ENCODE results near the gene MAT1A. TPM values are rescaled to one million over a fixed set of nuclear protein-coding genes. Genes with fewer than 3 reads are reported as not detected.

The MAT1A gene
- polyA plus RNA-seq, 1 experiment, result not detected

DNA sequence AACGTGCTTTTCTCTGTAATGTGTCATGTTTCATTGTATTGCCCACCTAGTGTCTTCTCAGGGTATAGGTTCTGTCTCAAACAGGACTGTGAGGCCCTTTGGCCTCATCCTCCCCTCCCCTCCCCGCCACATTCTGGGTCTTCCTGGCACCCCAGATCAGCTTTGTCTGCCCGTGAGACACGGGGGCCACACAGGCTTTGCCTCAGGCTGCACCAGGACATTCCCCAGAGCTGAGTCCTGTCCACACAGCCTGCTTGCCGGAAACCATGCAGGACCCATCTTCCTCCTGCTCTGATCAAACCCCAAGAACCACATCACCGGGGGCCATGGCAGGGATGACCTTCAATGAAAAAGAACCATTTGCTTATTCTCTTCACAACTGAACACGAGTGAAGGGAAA, 18.6 kb downstream of the MAT1A start:
- POLR2A ChIA-PET, result no interaction called here
- H3K4me3 ChIP-seq (ENCODE audit: low read depth, low read length), result no peak overlapping the region
- CTCF ChIA-PET, result interaction anchor here (2.5 kb wide), 1 partner anchor 10 kb away, joined by 12 read pairs; no protein-coding TSS in a partner anchor
- TF ChIP-seq, protein P1, sequence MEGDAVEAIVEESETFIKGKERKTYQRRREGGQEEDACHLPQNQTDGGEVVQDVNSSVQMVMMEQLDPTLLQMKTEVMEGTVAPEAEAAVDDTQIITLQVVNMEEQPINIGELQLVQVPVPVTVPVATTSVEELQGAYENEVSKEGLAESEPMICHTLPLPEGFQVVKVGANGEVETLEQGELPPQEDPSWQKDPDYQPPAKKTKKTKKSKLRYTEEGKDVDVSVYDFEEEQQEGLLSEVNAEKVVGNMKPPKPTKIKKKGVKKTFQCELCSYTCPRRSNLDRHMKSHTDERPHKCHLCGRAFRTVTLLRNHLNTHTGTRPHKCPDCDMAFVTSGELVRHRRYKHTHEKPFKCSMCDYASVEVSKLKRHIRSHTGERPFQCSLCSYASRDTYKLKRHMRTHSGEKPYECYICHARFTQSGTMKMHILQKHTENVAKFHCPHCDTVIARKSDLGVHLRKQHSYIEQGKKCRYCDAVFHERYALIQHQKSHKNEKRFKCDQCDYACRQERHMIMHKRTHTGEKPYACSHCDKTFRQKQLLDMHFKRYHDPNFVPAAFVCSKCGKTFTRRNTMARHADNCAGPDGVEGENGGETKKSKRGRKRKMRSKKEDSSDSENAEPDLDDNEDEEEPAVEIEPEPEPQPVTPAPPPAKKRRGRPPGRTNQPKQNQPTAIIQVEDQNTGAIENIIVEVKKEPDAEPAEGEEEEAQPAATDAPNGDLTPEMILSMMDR (IDR thresholded peaks at IDR 0.05; ENCODE audit: insufficient read depth, low read depth, low read length), result no peak
- H3K27me3 ChIP-seq (ENCODE audit: control insufficient read depth, insufficient read depth, low read length), result no peaks in the 10 kb centered on the region
- no peaks in the 10 kb centered on the region for H3K36me3 ChIP-seq (ENCODE audit: control insufficient read depth, insufficient read depth, low read length)
- DNase-seq (ENCODE audit: low read depth), result no peak

DNA sequence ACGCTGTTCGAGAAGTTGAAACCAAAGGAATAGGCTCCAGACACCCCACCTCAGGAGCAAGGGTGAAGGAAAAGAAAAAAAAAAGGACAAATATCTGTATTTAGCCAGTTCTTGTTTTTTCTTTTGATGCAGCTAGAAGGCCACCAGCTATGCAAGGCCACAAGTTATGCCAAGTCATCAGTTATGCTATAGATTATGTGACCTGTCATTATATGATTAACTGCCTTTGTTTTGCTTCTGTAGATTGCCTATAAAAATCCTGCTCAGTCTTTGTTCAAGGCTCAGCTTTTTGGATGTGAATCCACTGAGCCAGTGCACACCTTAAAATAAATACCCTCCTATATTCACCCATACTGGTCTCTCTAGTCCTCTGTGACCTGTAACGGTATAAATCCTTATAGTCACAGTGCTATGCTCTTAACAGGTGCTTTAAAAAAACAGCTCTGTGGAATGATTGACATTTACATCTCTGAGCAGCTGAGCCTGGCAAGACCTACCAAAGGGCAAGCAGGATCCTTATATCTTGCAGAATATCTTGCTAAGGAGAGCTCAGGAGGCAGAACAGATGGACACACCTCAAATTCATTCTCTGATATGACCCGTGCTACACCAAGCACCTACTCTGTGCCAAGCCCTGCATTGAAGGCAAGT, 20.4 kb downstream of the MAT1A start:
- Histone ChIP-seq H3K4me3 (ENCODE audit: low read depth, low read length) (no peak overlapping the region), H3K36me3 (ENCODE audit: control insufficient read depth, insufficient read depth, low read length) (no peaks in the 10 kb centered on the region), H3K27me3 (ENCODE audit: control insufficient read depth, insufficient read depth, low read length) (no peaks in the 10 kb centered on the region)
- ChIA-PET CTCF (interaction anchor here (0.6 to 2.5 kb wide), 3 partner anchors 8 to 1165 kb away, joined by 3 to 12 read pairs (median 4); no protein-coding TSS in a partner anchor), POLR2A (no interaction called here)
- TF ChIP-seq, protein P1 (IDR thresholded peaks at IDR 0.05; ENCODE audit: insufficient read depth, low read depth, low read length), result no peak
- no peak for DNase-seq (ENCODE audit: low read depth)

DNA sequence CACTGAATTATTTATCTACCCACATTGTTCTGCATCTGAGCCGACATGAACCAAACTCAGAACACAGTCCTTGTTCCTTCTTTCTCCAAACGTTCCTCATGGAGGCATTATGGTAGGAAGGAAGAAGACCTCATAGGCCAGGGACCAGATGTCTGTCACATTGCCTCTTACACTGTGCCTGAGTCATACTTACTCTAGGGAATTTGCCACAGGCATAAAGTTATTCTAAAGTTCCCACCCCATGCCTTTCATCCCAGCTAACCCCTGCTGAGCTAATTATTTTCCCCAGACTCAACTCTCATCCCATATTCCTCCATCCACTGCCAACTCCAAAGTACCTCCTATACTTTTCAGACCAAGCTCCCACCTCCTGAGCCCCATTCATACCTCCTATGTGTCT, 21.2 kb downstream of the MAT1A start:
- TF ChIP-seq, protein P1 (IDR thresholded peaks at IDR 0.05; ENCODE audit: insufficient read depth, low read depth, low read length), result no peak
- Histone ChIP-seq H3K4me3 (ENCODE audit: low read depth, low read length) (no peak overlapping the region), H3K27me3 (ENCODE audit: control insufficient read depth, insufficient read depth, low read length) (no peaks in the 10 kb centered on the region), H3K36me3 (ENCODE audit: control insufficient read depth, insufficient read depth, low read length) (no peaks in the 10 kb centered on the region)
- POLR2A ChIA-PET, result no interaction called here
- no peak for DNase-seq (ENCODE audit: low read depth)
- CTCF ChIA-PET, result interaction anchor here (1.1 to 1.3 kb wide), 2 partner anchors 9 to 288 kb away, joined by 3 to 4 read pairs; no protein-coding TSS in a partner anchor

DNA sequence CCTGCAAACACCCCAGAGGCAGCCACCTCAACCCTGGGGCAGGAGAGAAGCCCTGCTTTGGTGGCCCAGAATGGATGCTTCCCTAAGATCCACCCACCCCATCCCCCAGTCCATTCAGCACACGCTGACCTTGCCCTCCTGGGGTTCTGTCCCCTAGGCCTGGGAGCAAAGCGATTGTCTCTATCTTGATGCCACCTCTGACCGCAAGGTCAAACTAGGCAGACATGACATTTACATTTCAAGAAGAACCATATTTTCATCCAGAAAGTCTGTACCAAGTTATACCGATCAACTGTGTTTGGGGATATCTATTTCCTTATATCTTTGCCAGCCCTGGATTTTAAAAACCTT, 23.0 kb downstream of the MAT1A start:
- POLR2A ChIA-PET, result no interaction called here
- H3K27me3 ChIP-seq (ENCODE audit: control insufficient read depth, insufficient read depth, low read length), result no peaks in the 10 kb centered on the region
- H3K4me3 ChIP-seq (ENCODE audit: low read depth, low read length), result no peak overlapping the region
- CTCF ChIA-PET, result no interaction called here
- no peak for DNase-seq (ENCODE audit: low read depth)
- TF ChIP-seq, protein P1 (IDR thresholded peaks at IDR 0.05; ENCODE audit: insufficient read depth, low read depth, low read length), result no peak
- H3K36me3 ChIP-seq (ENCODE audit: control insufficient read depth, insufficient read depth, low read length), result no peaks in the 10 kb centered on the region

DNA sequence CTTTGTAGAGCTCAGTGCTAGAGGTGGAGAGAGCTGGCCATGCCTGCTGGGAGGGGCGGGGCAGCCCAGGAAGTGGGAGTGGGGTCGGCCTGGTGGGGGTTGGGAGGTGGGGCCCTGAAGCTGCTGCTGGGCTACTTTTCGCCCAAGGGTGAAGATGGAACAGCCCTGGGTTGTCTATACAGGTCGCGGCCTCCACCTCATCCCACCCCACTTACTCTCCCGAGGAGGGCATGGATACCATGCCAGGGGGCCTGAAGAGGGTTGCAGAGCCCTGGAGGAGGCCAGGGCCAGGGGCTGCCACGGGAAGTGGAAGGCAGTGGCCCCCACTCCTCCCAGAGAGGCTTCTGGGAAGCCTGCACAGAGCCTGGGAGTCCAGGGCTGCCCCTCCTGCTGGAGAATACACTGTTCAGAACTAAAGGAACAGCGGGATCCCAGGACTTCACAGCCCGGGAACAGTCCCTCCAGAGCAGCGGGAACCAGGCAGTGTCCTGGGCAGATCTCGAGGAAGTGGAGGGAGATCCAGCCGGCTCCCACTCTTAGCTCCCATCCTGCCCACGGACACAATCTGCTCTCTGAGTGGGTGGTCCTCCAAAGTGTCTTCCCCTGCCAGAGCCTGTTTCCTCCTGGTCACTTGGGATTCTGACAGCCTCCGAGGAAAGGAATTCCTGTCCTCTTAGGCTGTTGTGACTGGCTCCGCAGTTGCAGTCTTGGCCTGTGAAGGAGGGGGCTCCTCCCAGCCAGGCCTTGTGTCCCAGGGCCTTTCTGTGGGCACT, 23.5 kb downstream of the MAT1A start:
- CTCF ChIA-PET, result no interaction called here
- no peak overlapping the region for H3K4me3 ChIP-seq (ENCODE audit: low read depth, low read length)
- TF ChIP-seq, protein P1 (IDR thresholded peaks at IDR 0.05; ENCODE audit: insufficient read depth, low read depth, low read length), result no peak
- no peaks in the 10 kb centered on the region for H3K36me3 ChIP-seq (ENCODE audit: control insufficient read depth, insufficient read depth, low read length)
- POLR2A ChIA-PET, result no interaction called here
- H3K27me3 ChIP-seq (ENCODE audit: control insufficient read depth, insufficient read depth, low read length), result no peaks in the 10 kb centered on the region
- no peak for DNase-seq (ENCODE audit: low read depth)
